ENCODE measurements around the gene DEDD2.
A peak's percentile ranks its signal among the peaks of the same experiment; 100 is the strongest.

DEDD2 gene

GRCh38 chr19:42198676-42199439 is 18.6 kb downstream of the DEDD2 start:
- DNase-seq (ENCODE audit: low spot score): no peak

GRCh38 chr19:42197375-42197817 is 20.1 kb downstream of the DEDD2 start:
- DNase-seq (ENCODE audit: low spot score): no peak

- no peak for DNase-seq (ENCODE audit: low spot score)
These were observed 21.2 kb downstream of the DEDD2 start for GRCh38 chr19:42196011-42197001.

DNA sequence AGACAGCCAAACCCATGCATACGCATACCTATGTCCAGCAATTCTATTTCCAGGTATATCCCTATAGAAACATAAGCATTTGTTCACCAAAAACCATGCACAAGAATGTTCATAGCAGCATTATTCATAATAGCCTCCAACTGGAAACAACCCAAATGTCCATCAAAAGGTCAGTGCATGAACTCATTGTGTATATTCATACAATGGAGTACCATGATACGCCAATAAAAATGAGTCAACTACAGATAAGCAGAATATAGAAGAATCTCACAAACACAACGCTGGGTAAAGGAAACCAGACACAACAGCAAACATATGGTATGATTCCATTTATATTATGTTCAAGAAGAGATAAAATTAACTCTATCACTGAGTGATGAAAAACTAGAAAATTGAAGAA is 23.8 kb downstream of the DEDD2 start:
- DNase-seq (ENCODE audit: low spot score): peak; percentile 66

DNA sequence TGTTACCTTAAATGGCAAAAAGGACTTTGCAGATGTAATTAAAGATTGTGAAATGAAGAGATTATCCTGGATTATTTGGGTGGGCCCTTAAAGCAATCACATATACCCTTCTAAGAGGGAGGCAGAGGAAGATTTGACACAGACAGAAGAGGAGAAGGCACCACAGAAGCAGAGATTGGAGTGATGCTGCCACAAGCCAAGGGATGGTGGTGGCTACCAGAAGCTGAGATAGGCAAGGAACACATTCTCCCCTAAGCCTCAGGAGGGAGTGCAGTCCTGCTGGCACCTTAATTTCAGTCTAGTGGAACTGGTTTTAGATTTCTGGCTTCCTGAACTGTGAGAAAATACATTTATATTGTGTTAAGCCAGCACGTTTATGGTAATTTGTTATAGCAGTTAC is 24.2 kb downstream of the DEDD2 start:
- DNase-seq (ENCODE audit: low spot score): no peak

DNA sequence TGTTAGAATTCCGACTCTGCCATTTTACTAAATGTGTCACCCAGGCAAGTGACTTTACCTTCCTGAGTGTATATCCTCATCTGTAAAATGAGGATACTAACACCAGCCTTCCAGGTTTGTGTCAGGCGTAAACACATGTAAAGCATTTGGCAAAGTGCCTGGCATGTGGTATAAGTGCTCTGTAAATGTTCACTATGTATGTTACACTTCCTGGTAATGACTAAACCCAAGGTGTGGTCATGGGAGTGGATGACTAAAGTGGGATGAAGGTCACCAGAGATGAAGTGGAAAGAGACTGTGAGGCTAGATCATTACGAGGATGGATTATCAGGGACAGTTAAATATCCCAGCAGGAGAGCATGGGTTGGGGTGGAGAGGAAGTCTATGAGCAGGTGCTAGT is 25.6 kb downstream of the DEDD2 start:
- DNase-seq (ENCODE audit: low spot score): peak; percentile 73

DNA sequence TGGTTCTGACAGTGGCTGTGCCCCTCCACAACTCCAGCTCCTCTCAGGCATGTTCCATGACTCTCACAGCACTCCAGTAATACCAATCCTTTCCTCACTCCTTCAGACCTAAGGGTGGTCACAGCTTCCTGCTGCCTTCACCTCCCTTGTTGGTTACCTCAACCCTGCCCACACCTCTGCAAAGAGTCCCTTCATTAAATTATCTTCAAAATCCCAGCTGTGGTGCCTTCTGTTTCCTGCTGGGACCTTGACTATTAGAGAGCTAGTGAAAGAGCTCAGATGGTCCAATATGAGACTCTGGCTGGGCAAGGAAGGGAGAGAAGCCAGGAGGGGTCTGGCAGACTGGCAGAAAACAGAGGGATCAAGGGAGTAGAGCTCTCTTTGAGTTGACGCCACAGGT is 26.1 kb downstream of the DEDD2 start:
- DNase-seq (ENCODE audit: low spot score): no peak

DNA sequence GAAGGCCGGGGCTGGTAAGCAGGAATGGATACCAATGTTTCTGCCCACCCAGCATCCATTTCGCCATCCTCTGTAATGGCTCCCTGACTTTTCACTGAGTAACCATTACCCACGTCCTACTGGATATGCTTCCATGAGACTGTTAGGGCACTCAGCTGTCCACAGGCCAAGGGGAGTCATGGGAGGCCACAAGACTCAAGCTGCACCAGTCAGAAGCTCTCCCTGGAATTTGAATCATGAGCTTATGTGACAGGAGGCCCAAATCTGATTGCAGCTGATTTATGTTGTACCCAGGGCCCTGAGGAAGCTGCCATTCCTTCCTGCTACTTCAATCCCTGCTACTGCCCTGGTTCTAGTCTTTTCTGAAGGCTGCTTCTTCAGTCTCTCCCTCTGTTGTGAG is 28.3 kb downstream of the DEDD2 start:
- DNase-seq (ENCODE audit: low spot score): peak; percentile 20

DNA sequence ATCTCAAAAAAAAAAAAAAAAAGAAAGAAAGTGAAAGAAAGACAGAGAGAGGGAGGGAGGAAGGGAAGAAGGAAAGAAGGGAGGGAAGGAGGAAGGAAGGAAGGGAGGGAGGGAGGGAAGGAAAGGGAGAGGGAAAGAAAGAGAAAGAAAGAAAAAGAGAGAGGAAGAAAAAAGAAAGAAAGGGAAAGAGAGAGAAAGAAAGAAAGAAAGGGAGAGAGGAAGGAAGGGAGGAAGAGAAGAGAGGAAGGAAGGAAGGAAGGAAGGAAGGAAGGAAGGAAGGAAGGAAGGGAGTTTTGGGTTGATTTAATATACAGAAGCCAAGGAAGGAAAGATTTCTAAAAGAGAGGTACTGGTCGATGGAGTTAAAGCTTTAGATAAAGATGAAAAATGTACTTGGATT is 28.8 kb downstream of the DEDD2 start:
- DNase-seq (ENCODE audit: low spot score): no peak

GRCh38 chr19:42185277-42185676 is 32.2 kb downstream of the DEDD2 start:
- DNase-seq (ENCODE audit: low spot score): no peak

GRCh38 chr19:42184401-42184861 is 33.0 kb downstream of the DEDD2 start:
- peak; percentile 69 for DNase-seq (ENCODE audit: low spot score)

DNA sequence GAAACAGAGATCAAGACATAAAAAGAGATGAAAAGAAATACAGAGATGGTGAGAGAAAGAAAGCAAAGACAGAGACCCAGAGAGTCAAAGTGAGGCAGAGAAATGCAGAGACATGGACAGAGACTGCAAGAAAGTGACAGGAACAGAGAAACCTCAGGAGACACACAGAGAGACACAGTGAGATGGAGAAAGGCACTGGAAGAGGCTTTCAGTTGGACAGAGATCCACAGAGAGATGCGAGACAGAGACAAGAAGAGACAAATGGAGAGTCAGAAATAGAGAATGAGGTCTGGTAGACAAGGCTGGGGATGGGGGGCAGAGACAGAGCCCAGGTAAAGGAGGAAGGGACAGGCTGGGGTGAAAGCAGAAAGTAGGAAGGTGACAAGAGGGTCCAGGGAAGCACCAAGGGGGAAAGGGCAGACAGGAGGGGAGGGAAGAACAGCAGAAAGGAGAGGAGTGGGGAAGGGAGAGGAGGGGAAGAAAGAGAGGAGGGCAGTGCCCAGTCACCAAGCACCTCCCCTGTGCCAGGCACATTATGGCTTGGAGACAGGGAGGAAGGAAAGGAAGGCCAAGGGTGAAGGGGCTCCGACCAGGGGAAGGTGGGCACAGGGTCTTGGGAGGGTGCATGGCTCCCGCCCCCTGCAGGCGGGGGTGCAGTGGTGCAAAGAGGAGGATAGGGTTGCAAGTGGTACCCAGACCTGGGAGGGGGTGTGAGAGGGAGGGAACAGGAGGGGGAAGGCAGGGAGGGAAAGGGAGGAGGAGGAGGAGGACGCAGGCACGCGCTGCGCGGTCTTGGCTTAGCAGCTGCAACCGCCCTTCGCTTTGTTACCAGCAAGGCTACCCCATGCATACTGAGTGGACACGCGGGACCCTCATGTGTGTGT is 38.4 kb downstream of the DEDD2 start:
- DNase-seq (ENCODE audit: low spot score): no peak

GRCh38 chr19:42177686-42178019 is 39.8 kb downstream of the DEDD2 start:
- no peak for DNase-seq (ENCODE audit: low spot score)

DNA sequence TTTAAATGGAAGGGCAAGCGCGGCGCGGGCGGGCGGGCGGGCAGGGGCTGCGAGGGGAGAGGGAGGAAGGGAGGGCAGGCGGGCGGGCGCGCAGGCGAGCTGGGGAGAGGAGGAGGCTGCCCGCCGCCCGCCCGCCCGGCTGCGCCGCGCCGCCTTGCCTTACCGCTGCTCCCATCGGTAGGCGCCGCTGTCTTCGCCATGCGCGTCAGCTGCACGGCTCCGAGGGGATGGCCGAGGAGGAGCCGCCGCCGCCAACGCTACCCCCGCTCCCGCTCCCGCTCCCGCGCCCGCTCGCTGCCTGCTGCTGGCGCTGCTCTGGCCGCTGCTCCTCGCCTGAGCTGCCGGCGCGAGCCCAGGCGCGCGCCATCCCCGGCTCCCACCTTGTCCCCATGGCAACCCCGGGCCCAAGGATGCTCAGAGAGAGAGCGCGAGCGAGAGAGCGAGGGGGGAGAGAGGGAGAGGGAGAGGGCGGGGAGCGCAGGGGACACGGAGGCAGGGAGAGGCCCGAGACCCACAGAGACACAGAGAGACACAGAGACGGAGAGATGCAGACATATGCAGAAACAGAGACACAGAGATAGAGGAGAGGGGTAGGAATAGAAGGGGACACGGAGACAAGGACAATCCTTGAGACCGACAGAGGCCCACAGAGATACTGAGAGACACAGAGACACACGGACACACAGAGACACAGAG is 40.3 kb downstream of the DEDD2 start:
- DNase-seq (ENCODE audit: low spot score): peak; percentile 87

- no peak for DNase-seq (ENCODE audit: low spot score)
These were observed 40.9 kb downstream of the DEDD2 start for GRCh38 chr19:42176649-42176989.

GRCh38 chr19:42175952-42176648 is 41.4 kb downstream of the DEDD2 start:
- no peak for DNase-seq (ENCODE audit: low spot score)

GRCh38 chr19:42174958-42175734 is 42.3 kb downstream of the DEDD2 start:
- DNase-seq (ENCODE audit: low spot score): no peak

GRCh38 chr19:42174188-42174587 is 43.3 kb downstream of the DEDD2 start:
- DNase-seq (ENCODE audit: low spot score): no peak

- DNase-seq (ENCODE audit: low spot score): no peak
These were observed 43.8 kb downstream of the DEDD2 start for GRCh38 chr19:42173695-42174094.

- DNase-seq (ENCODE audit: low spot score): no peak
These were observed 45.2 kb downstream of the DEDD2 start for GRCh38 chr19:42172261-42172660.

Data from RKO (cell line).